HG02981 (cell line): Measurements from ENCODE around the gene GUCY2D.
"Not testable (repeated sequence)": the region's sequence is repeated elsewhere in the genome, so short reads cannot be mapped to it uniquely, and the experiment has no call there.

Source experiments
- ATAC-seq: cut with Tn5 transposase; IDR thresholded peaks from one replicate; pipeline ENCODE4 v1.9.1; 2021; ENCODE audit warnings: mild to moderate bottlenecking, moderate library complexity; ENCODE audit not compliant: unreplicated experiment

The GUCY2D gene

GRCh38 chr17:8015957-8016631 is 13.7 kb downstream of the GUCY2D start:
- no peak for ATAC-seq

DNA sequence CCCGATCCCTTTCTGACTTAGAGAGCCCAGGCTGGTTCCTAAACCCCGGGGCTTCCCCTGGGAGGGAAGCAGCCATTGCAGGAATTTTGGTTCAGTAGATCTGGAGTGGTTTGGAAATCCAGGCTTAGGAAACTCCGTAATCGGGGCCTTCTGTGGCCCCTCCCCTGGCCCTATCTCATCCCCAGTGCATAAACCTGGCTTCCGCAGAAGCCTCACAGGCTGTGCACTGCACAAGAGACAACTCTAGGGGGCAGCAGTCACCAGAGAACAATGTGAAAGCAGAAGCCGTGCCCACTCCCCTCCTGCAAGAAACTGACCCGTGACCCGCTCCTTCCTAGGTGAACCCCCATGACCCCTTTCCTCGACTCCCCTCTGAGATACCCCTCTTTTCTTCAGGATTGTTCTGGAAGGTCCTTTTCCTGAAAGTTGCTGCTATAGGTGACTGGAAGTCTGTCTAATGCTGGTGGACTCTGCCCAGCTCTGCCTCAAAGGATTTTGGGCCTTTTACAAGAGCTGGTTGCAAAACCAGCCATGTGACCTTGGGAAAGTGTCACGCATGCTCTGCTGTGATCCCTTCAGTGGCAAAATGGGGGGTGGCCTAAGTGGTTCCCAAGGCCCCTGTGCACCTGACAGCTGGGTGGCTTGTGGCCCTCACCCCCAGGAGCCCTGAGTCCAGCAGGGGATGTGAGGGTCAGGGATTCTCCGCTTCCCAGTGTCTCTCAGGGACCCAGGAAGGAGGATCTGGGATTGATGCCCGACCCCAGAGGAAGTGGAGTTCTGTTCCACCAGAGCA is 14.4 kb downstream of the GUCY2D start:
- no peak for ATAC-seq

- ATAC-seq, result no peak
Measured at GRCh38 chr17:8018436-8018835, 16.0 kb downstream of the GUCY2D start.

- no peak for ATAC-seq
Measured at GRCh38 chr17:8019166-8019565, 16.8 kb downstream of the GUCY2D start.

DNA sequence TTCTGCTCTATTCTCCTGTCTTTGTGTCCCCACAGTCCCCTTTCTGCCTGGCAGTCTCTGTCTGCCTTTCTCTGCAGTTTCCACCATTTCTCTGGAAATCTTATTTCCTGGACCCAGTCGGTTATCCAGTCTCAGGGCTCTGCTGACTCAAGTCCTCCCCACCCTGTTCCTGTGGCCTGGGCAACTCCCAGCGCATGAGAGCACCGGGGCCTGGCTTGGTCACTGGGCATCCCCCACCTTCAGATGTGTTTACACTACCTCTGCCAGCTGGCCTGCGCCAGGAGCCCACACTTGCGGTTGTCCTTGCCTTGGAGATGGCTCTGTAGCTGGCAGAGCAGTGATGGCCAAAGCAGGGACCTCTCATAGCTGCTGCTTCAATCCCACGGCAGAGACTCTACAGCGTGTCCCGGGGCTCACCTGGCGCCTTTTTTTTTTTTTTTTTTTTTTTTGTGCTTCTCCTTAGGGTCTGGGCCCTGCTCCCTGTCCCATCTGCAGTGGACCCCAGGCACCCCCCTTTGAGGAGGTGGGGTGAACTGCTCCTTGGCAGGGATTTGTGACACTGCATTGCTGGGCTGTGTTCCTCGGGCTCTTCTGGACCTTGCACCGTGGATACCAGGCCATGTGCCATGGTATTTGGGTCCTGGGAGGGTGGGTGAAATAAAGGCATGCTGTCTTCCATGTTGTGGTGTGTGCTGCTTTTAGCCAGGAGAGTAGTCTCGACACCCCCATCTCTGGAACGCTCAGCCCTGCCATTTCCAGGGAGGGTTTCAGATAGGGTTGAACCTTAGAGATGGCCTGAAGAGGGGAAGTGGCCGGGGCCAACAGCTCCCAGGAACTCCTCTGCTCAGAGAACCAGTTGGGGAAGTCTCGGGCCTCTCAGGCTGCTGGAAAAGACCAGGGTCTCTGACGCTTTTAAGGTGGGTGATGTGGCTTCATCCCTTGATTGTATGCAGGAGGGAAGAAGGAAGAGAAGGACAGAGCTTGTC is 17.5 kb downstream of the GUCY2D start:
- no peak for ATAC-seq

GRCh38 chr17:8020776-8021564 is 18.6 kb downstream of the GUCY2D start:
- no peak for ATAC-seq

DNA sequence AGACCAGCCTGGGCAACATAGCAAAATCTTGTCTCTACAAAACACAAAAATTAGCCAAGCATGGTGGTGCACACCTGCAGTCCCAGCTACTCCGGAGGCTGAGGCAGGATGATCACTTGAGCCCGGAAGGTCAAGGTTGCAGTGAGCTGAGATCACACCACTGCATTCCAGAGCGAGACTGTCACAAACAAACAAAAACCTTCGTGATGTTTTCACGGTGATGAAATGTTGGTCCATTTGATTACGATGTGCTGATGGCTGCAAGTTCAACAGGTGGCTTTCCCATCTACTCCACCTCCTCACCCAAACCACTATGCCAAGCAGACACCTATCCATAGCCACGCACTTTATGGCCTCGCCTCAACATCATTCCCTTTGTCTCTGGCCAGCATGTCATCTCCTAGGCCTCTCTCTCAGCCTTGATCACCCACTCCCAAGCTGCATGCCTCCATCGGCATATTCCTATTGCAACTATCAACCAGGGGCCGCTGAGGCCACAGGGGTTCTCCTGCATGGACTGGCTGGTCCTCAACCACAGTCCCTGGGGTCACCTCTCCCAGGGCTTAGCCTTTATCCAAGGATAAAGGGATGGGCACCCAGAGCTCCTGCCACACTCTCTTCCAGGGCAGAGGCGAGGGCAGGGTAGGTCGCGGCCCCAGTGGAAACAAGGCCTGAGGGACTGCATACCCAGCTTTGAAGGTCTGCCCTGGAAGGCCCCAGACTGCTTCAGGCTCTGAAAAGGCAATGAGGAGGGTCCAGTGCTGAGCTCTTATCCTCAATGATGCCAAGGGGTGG is 19.3 kb downstream of the GUCY2D start:
- no peak for ATAC-seq

- ATAC-seq, result no peak
Measured at GRCh38 chr17:8022360-8023003, 20.1 kb downstream of the GUCY2D start.

DNA sequence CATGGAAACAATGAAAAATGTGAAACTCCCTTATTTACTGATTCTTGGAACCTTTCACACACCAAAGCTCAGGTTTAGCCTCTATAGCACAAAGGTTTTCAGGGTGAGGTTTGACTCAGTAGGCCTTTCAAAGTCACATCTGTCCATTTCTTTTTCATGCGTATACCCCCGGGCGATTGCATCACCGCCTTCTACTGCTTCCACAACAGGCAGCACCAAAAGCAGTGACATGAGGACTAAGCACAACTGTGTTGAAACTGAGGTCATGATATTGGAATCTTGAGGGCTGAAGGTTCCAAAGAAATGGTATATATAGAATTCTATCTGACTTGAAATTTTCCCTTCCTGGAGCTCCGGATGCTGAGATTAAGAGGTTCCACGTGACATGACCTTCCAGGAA is 21.7 kb downstream of the GUCY2D start:
- not testable (repeated sequence) for ATAC-seq

DNA sequence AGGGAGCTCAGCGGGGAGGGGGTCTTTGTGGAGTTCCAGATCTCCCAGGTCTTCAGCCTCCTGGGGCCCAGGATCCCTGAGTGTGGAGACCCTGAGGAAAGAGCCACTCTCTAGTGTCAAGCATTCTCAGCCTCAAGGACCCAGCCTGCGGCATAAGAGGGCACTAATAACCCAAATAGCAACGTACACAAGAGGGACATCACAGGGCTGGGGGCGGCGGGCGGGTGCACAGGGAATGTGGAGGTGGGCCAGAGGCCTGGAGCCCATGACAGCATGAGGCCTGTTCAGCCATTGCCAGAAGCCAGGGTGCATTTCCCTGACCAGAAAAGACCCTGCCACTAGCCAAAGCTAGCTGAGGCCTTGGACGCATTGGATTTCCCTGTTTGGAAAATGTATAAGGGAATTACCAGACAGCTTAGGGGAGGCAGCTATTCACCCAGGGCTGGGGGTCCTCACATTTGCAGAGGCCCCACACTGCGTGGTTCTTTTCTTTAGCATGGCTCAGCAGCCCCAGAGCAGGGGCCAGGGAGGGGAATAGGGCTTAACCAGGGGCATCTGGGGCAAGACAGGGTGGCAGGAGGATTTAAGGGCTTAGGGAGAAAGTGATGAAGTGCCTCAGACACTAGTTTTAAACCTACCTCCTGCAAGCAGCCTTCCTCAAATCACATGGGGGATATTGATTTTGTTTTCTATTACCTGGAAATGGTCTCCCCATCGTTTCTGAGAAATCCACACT is 22.9 kb downstream of the GUCY2D start:
- ATAC-seq, result no peak

- ATAC-seq, result no peak
Measured at GRCh38 chr17:8029121-8029520, 26.7 kb downstream of the GUCY2D start.

DNA sequence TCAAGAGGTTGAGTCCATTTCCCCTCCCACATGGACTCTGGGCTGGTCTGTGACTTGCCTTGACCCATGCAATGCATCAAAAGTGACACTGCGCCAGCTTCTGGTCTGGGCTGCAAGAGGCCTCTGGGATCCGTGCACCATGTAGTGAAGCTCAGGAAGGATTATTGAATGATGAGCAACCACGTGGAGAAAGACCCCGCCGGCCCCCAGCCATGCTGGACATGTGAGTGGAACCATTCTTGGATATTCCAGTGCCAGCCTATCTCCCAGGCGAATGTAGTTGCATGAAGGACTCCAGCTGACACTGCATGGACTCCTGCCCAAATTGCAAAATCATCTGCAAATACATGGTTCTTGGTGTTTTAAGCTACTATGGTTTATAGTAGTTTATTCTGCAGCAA is 28.8 kb downstream of the GUCY2D start:
- no peak for ATAC-seq

DNA sequence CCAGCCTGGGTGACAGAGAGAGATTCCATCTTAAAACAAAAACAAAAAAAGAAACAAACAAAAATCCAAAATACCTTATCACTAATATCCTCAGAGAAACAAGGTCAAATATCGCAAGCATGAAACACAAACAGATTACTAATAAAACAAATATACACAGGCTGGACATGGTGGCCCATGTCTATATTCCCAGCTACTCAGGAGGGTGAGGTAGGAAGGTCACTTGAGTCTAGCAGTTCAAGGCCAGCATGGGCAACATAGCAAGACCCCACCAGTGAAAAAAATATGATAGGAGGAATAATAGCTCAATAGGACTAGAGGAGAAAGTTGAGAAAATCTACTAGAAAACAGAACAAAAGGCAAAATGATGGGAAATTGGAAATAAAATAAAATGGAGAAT is 29.5 kb downstream of the GUCY2D start:
- ATAC-seq, result no peak

DNA sequence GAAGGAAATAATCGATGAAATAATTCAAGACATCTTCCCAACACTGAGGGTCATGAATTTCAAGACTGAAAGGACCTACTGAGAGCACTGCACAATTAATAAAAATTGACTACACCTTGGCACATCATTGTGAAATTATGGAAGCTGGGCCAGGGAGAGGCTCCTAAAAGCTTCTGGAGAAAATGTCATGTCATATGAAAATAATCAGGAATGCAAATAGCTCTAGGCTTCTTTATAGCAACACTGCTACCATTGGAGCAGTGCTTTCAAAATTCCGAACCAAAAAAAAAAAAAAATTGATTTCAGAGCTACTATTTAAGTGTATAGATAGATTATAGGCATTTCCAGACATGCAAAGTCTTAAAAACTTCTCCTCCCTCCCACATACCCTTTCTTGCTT is 30.0 kb downstream of the GUCY2D start:
- no peak for ATAC-seq

- ATAC-seq, result no peak
Measured at GRCh38 chr17:8038954-8039610, 36.7 kb downstream of the GUCY2D start, which contains the start of gene ALOX15B. Gene ALOX15B (plus strand): TSS chr17:8039059. CDS start chr17:8039156, 97 bp downstream.

DNA sequence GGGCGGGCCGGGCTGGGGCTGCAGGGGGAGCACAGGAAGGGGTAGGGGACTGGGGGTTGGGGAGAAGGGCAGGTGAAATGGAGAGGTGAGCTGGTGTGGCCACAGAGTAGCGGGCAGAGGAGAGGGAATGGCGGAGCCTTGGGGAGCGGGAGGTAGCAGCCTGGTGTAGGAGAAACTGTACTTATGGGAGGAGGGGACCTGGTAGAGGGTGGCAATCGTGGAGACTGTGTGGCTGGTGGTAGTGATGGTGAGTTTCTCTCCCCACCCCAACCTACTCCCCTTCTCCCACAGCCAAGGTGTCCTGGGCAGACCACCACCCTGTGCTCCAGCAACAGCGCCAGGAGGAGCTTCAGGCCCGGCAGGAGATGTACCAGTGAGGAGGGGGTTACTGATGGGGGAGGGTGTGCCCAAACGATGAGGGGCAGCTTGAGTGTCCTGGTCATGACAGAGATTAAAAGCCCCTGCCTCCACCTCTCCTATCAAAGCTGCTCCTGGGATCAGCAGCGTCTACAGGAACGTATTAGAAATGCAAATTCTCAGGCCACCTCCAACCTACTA is 37.3 kb downstream of the GUCY2D start:
- no peak for ATAC-seq

GRCh38 chr17:8041249-8041928 is 39.0 kb downstream of the GUCY2D start:
- no peak for ATAC-seq
